Fibroblast of skin of scalp (primary cell): ENCODE data around the gene WIZ.

Experiments used
- DNase-seq: peaks from one replicate; pipeline ENCODE4 v3.0.0-alpha.2; 2013

Gene WIZ

DNA sequence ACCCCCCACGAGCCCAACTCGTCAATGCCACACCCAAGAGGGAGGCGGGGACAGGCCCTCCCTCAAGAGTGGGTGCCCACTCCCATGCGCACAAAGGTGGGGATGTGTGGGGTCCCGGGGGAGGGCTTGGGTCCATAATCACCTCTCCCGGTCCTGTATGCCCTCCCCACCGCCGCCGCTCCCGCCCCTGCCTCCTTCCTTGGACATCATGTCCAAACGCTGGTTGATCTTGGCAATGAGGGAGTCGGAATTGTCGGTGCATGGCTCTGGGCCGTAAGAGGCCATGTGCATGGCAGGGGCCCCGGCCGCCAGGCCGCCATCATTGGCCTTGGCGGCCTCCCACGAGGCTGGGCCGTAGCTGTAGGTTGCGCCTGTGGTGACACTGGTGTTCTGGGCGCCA lies 76.1 kb downstream of the WIZ start:
- no peak for DNase-seq

DNA sequence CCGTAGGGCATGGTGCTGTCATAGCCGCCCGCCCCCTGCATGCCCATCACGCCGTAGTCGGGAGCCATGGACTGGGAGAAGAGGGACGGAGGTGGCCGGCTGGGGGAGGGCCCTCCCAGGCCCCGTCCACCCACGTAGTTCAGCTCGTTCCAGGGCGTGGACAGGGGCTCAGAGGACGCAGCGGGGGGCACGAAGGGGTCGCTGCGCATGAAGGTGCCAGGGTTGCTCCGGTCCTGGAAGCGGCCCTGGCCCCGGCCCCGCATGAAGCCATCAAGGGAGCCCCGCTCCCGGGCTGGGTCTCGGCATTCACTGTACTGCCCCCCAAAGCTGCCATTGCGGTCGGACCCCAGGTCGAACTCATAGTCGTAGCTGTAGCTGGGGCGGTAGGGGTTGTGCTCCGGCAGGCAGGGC lies 76.9 kb downstream of the WIZ start:
- no peak for DNase-seq

DNA sequence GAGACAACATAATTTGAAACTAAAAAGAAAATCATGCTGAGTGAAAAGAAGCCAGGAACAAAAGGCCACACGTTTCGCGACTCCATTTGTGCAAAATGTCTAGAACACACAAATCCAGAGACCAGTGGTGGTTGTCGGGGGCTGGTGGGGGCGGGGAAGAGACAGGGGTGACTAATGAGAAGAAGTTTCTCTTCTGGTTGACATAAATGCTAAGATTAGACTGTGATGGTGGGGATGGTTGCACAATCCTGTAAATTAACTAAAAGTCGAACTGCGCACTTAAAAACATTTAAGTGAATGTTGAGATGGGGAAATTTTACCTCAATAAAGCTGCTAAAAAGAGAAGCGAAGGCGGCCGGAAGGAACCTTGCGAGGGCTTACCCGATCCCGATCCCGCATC lies 77.3 kb downstream of the WIZ start:
- DNase-seq = no peak

DNA sequence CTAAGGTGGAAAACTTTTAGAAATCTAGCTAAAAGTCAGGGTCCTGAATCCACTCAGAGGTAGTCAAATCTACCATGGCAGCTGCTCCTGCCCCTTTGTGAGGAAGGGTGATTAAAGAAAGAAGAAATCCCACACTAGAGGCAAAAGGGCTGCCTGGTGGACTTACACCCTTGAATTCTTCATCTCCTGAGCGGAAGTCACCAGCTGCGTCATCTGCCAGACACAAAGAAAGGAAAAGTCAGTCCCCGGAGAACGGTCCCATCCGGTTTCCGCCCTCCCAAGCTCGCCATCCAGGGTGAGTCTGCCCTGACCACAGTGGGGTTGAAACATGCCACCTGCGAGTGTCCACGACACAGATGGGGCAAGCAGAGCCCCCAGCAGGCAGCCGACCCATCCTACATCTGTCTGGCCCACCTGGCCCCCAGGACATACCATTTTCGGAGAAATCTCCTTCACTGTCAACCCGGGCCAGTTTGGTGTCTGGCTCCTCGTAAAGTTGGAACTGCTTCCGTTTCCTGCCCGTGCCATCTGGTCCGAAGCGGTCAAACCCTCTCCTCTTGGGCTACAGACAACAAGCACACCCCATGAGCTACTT lies 77.9 kb downstream of the WIZ start:
- no peak for DNase-seq

DNA sequence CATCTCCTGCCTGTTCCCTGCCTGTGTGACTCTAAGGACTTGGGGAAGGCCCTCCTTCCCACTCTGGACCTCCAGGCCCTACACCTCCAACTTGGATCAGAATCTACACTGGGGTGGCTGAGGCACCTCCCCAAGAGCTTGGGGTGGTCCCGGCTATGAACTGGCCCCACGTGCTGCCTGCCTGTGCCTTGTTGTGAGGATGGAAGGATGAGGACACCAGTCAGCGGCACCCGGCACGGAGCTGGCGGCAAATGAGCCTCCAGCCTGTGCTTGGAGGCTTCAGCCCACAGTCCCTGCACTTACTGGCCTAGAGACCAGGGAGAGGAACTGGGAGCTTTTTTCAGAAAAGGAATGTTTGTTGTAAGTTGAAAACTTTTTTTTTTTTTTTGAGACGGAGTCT lies 78.6 kb downstream of the WIZ start:
- no peak for DNase-seq
